Body of pancreas (tissue), 4 donors: ENCODE data around the gene IFIH1.

ENCODE experiments used
- CTCF ChIP-seq, 7 experiments: fragments of 450-650 bp in 4 of 7; fragments of 200-600 bp in 3 of 7; sonication (generic) in 3 of 7; IDR thresholded peaks; one replicate each; pipeline ENCODE4 v1.5.1; 2016 to 2019; ENCODE audit warnings: antibody characterized with exemption in 7 of 7
- POLR2A ChIP-seq, 3 donors: fragments of 450-650 bp; IDR thresholded peaks; one replicate each; pipeline ENCODE4 v1.6.1; 2016; ENCODE audit warnings: antibody characterized with exemption in 3 of 3, mild to moderate bottlenecking in 2 of 3

- TF ChIP-seq CTCF (IDR thresholded peaks at IDR 0.05) = no peak
- TF ChIP-seq POLR2A (IDR thresholded peaks at IDR 0.05) = no peak
Measured at GRCh38 chr2:162245061-162245460, 73.4 kb downstream of the IFIH1 start.
